ENCODE measurements around the gene SLC25A13. TPM values are rescaled to one million over a fixed set of nuclear protein-coding genes. Genes with fewer than 3 reads are reported as not detected.

SLC25A13 gene
- total and polyA plus RNA-seq, 2 of the 4 experiments (the other 2 are of a cell fraction) = 7.4 to 11.7 TPM

GRCh38 chr7:96089511-96089910, 232.4 kb downstream of the SLC25A13 start:
- in situ Hi-C loops (cut with MboI; ENCODE audit: low sequenced_read_pairs) = no loop called here

More at GRCh38 chr7:96089511-96089910, 232.4 kb downstream of the SLC25A13 start:
- DNase-seq (no peak), ATAC-seq (ENCODE audit: low read depth) (no peak)
- Histone ChIP-seq H2AFZ (replicated peaks; ENCODE audit: low read length, poor library complexity) (no peak overlapping the region), H3K4ac (ENCODE audit: low read depth, low read length) (no peak overlapping the region), H3K9me1 (ENCODE audit: insufficient read depth, low read length) (peaks cover 3% of the 10 kb centered on the region; the same call in 1 of the 2 replicates), H2BK15ac (ENCODE audit: low read depth, low read length) (no peak overlapping the region), H3K18ac (ENCODE audit: low read depth, low read length) (no peak overlapping the region), H2AK9ac (replicated peaks; ENCODE audit: low read depth, low read length, poor library complexity) (no peak overlapping the region), H2BK5ac (ENCODE audit: low read depth, low read length, poor library complexity, severe bottlenecking) (no peak overlapping the region), H3K36me3 (ENCODE audit: control insufficient read depth, insufficient read depth, low read length) (no peaks in the 10 kb centered on the region), H3K79me1 (ENCODE audit: low read depth in 1 of 2, low read length in 2 of 2) (no peaks in the 10 kb centered on the region), H2AK5ac (ENCODE audit: low read depth, low read length) (no peak overlapping the region), H2BK120ac (ENCODE audit: low read depth, low read length) (no peak overlapping the region), H3K23ac (ENCODE audit: low read depth, low read length) (no peak overlapping the region), H4K5ac (ENCODE audit: low read depth, low read length) (no peak overlapping the region), H2BK20ac (ENCODE audit: low read depth, low read length) (no peak overlapping the region), H3K9me3 (ENCODE audit: control insufficient read depth, insufficient read depth, low read length) (no peaks in the 10 kb centered on the region), H3K27me3 (ENCODE audit: control insufficient read depth, insufficient read depth, low read length) (no peaks in the 10 kb centered on the region), H4K8ac (ENCODE audit: low read depth in 2 of 2, low read length in 2 of 2) (no peak overlapping the region), H3K4me1 (ENCODE audit: control insufficient read depth, insufficient read depth, low read length) (peaks cover 3% of the 10 kb centered on the region), H4K91ac (ENCODE audit: insufficient read depth, low read depth, low read length) (no peak overlapping the region), H3K4me3 (ENCODE audit: insufficient read depth, low read depth, low read length) (no peak overlapping the region), H4K20me1 (ENCODE audit: insufficient read depth, low read length) (no peaks in the 10 kb centered on the region), H3K14ac (replicated peaks; ENCODE audit: low read depth, low read length) (no peak overlapping the region), H3K4me2 (ENCODE audit: low read depth, low read length) (no peak overlapping the region), H3K56ac (ENCODE audit: extremely low read depth, insufficient read depth, low read length) (no peak overlapping the region), H3K9ac (ENCODE audit: low read depth, low read length) (no peak overlapping the region), H3K27ac (ENCODE audit: insufficient read depth, low read length) (no peak overlapping the region)
- ChIA-PET CTCF (no interaction called here), POLR2A (ENCODE audit: unreplicated experiment) (no interaction called here)
- dilution Hi-C loops (cut with HindIII; ENCODE audit: low sequenced_read_pairs, unreplicated experiment) (no loop called here), intact Hi-C loops (cut with micrococcal nuclease) (no loop called here)
- TF ChIP-seq CHD1 (IDR thresholded peaks at IDR 0.05; ENCODE audit: low read depth, low read length) (no peak), BHLHE40 (IDR thresholded peaks at IDR 0.05; ENCODE audit: low read depth, low read length) (no peak), SMC3 (IDR thresholded peaks at IDR 0.05; ENCODE audit: low read depth, low read length) (no peak), POLR2A (IDR thresholded peaks at IDR 0.05; ENCODE audit: low read depth, low read length) (no peak), MXI1 (IDR thresholded peaks at IDR 0.05; ENCODE audit: borderline replicate concordance, low read depth, low read length) (no peak), CEBPB (IDR thresholded peaks at IDR 0.05; ENCODE audit: low read depth, low read length) (no peak), FOS (IDR thresholded peaks at IDR 0.05; ENCODE audit: low read depth, low read length) (no peak), RCOR1 (IDR thresholded peaks at IDR 0.05; ENCODE audit: insufficient replicate concordance, low read length) (no peak), RAD21 (IDR thresholded peaks at IDR 0.05; ENCODE audit: low read length) (no peak), MAFK (IDR thresholded peaks at IDR 0.05; ENCODE audit: low read depth, low read length) (no peak), RFX5 (IDR thresholded peaks at IDR 0.05; ENCODE audit: low read depth, low read length) (no peak)
- TF ChIP-seq, protein P1, sequence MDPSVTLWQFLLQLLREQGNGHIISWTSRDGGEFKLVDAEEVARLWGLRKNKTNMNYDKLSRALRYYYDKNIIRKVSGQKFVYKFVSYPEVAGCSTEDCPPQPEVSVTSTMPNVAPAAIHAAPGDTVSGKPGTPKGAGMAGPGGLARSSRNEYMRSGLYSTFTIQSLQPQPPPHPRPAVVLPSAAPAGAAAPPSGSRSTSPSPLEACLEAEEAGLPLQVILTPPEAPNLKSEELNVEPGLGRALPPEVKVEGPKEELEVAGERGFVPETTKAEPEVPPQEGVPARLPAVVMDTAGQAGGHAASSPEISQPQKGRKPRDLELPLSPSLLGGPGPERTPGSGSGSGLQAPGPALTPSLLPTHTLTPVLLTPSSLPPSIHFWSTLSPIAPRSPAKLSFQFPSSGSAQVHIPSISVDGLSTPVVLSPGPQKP (IDR thresholded peaks at IDR 0.05; ENCODE audit: borderline replicate concordance, low read depth, low read length) = no peak
- TF ChIP-seq, protein P2, sequence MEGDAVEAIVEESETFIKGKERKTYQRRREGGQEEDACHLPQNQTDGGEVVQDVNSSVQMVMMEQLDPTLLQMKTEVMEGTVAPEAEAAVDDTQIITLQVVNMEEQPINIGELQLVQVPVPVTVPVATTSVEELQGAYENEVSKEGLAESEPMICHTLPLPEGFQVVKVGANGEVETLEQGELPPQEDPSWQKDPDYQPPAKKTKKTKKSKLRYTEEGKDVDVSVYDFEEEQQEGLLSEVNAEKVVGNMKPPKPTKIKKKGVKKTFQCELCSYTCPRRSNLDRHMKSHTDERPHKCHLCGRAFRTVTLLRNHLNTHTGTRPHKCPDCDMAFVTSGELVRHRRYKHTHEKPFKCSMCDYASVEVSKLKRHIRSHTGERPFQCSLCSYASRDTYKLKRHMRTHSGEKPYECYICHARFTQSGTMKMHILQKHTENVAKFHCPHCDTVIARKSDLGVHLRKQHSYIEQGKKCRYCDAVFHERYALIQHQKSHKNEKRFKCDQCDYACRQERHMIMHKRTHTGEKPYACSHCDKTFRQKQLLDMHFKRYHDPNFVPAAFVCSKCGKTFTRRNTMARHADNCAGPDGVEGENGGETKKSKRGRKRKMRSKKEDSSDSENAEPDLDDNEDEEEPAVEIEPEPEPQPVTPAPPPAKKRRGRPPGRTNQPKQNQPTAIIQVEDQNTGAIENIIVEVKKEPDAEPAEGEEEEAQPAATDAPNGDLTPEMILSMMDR (conservative IDR thresholded peaks at IDR 0.05; ENCODE audit: low read depth, low read length) = no peak
- no TSS peak for BruUV-seq (replicated peaks)
- WGBS, 2 experiments (ENCODE audit: extremely low coverage in 2 of 2, insufficient read length in 1 of 2) = no CpG with 5 or more reads among the region's 3 CpGs

Data from IMR-90 (cell line).